VCaP (cell line): ENCODE data around the gene PBX3.

Experiments used
- H3K27ac ChIP-seq: fragments of 450-650 bp; 2 replicates; pipeline ENCODE4 v1.5.1; 2017
- CTCF ChIP-seq: fragments of 450-650 bp; conservative IDR thresholded peaks from 2 replicates; pipeline ENCODE4 v1.5.1; 2017; ENCODE audit warnings: mild to moderate bottlenecking, moderate library complexity

Gene PBX3

DNA sequence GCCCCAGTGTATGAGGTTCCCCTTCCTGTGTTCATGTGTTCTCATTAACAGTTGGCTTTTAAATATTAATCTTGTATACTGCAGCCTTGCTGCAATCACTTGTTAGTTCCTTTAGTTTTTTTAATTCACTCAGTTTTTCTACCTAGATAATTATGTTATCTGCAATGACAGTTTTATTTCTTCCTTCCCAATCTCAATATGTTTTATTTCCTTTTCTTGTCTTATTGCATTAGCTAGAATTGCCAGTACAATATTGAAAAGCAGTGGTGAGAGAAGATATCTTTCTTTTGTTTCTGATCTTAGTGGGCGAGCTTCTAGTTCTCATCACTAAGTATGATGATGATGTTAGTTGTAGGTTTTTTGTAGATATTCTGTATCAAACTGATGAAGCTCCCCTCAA is 232.2 kb downstream of the PBX3 start:
- TF ChIP-seq CTCF: no peak

DNA sequence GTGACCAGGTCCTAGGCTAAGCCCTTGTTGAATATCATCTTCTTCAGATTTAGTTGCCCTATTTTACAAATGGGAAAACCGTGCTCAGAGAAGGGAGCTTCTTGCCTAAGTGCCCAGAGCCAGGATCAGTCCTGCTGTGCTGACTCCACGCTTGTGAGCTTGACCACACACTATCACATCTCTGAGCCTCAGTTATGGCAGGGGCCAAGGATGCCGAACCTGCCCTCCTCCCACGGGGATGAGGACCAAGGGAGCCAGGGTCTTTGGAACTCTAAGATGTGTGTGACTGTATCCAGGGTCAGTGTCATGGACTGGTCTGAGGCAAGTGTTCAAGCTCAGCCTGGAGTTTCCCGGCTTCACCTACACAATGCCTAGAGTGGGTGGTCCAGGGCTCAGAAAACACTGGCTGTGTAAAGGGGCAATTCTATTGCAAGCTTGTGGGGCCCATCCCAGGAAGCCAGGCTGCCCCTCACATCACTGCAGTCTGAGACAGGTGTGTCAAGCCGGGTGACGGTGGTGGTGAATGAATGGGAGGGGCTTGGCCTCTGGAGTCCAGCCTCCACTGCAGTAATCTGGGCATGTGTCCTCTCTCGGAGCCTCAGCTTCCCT is 235.7 kb downstream of the PBX3 start:
- H3K27ac ChIP-seq: no peak overlapping the region
- TF ChIP-seq CTCF: no peak

More for the DNA sequence above, 232.2 kb downstream of the PBX3 start:
- no peak overlapping the region for H3K27ac ChIP-seq

DNA sequence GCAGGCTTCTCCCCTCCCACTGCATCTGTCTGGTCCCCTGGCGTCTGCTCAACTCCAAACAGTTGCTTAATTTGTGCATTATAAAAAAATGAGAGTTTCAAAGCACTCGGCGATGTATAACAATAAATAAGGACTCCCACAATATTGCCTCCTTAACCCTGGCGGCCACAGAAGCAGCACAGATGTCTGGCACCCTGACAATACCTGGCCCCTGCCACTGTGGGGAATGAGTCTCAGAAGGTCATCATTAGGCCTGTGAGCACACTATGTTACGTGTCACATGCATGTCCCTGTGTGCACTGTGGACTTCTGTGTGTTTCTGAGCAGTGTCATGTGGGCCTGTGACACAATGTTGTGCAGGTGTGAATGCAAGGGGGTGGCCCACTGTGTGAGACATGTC is 236.5 kb downstream of the PBX3 start:
- no peak overlapping the region for H3K27ac ChIP-seq
- no peak for TF ChIP-seq CTCF

GRCh38 chr9:125984461-125984860 is 237.3 kb downstream of the PBX3 start:
- no peak overlapping the region for H3K27ac ChIP-seq
- TF ChIP-seq CTCF: no peak

DNA sequence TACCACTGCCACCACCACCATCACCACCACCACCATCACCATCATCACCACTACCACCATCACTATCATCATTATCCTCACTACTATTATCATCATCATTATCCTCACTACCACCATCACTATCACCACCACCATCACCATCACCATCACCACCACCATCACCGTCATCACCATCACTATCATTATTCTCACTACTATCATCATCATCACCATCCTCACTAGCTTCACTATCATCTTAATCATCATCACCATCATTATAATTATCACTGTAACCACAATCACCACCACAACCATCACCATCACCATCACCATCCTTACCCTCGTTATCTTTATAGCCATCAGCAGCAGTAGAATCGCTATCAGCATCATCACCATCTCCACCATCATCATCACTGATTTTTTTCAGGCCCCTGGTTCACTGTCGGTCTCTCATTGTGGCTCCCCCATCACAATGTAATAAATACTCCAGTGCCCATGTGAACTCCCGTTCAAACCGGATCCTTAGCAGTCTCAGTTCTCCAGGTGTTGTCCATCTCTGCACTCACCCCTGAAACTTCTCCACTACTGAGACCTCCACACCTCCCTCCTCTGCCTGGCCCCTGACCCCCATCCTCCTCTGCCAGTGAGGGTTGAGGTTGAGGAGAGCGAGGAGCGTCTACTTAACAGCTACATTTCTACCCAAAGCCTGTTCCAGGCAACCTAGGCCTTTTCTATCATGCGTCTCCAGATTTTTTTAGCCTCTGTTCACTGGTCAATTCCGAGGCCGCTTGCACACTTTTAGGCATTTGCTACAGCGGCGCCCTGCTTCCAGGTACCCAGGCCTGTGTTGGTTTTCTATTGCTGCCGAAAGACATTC is 238.2 kb downstream of the PBX3 start:
- H3K27ac ChIP-seq: no peak overlapping the region
- TF ChIP-seq CTCF: no peak

GRCh38 chr9:125985998-125986655 is 239.0 kb downstream of the PBX3 start:
- TF ChIP-seq CTCF: no peak
- no peak overlapping the region for H3K27ac ChIP-seq

GRCh38 chr9:125986966-125987365 is 239.8 kb downstream of the PBX3 start:
- TF ChIP-seq CTCF: no peak

More at GRCh38 chr9:125986966-125987365, 239.8 kb downstream of the PBX3 start:
- no peak overlapping the region for H3K27ac ChIP-seq
